Peyer's patch (tissue), 4 donors: Measurements from ENCODE around the gene SLC49A4.

Source experiments
- POLR2A ChIP-seq, 2 donors: fragments of 450-650 bp; IDR thresholded peaks; one replicate each; pipeline ENCODE4 v1.5.1; 2017; ENCODE audit warnings: antibody characterized with exemption in 2 of 2, mild to moderate bottlenecking in 2 of 2, moderate library complexity in 2 of 2
- TF ChIP-seq, protein P1 (sequence below), 6 experiments: fragments of 450-650 bp in 4 of 6; fragments of 200-600 bp in 2 of 6; sonication (generic) in 1 of 6; IDR thresholded peaks; one replicate each; pipeline ENCODE4 v1.5.1; 2017 to 2019; ENCODE audit warnings: antibody characterized with exemption in 6 of 6, mild to moderate bottlenecking in 3 of 6, moderate library complexity in 1 of 6

DNA sequence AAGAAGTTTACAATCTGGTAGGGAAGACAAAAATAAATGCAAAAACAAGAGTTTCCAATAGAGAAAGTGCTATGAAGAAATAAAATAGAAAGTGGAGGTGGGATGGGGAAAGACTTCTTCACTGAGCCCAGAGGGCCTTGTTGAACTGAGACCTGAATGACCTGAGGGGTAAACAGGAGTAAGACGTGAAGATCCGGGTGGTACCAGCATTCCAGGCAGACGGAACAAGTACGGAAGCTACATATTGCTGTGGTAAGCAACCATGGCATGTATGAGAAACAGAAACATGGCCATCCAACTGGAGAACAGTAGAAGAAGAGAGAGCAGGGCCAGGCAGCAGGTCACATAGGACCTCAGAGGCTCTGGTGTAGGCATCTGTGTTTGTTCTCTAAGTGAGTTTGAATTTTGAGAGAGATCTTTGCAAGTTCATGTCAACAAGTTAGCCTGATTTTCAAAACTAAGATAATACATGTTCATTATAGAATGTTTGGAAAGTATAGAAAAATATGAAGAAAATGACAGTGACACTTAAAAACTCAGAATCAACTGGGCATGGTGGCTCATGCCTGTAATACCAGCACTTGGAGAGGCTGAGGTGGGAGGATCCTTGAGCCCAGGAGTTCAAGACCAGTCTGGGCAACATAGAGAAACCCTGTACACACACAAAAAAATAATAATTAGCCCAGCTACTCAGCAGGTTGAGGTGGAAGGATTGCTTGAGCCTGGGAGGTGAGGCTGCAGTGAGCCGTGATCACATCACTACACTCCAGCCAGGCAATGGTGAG lies 64.3 kb downstream of the SLC49A4 start:
- TF ChIP-seq, protein P1, sequence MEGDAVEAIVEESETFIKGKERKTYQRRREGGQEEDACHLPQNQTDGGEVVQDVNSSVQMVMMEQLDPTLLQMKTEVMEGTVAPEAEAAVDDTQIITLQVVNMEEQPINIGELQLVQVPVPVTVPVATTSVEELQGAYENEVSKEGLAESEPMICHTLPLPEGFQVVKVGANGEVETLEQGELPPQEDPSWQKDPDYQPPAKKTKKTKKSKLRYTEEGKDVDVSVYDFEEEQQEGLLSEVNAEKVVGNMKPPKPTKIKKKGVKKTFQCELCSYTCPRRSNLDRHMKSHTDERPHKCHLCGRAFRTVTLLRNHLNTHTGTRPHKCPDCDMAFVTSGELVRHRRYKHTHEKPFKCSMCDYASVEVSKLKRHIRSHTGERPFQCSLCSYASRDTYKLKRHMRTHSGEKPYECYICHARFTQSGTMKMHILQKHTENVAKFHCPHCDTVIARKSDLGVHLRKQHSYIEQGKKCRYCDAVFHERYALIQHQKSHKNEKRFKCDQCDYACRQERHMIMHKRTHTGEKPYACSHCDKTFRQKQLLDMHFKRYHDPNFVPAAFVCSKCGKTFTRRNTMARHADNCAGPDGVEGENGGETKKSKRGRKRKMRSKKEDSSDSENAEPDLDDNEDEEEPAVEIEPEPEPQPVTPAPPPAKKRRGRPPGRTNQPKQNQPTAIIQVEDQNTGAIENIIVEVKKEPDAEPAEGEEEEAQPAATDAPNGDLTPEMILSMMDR (IDR thresholded peaks at IDR 0.05) = no peak
- TF ChIP-seq POLR2A (IDR thresholded peaks at IDR 0.05) = no peak
